OCI-LY1 (cell line): Measurements from ENCODE around the gene EXOC6.

ENCODE experiments used
- CTCF ChIP-seq: fragments of 200-600 bp; sonication (generic), shearing (Covaris generic); IDR thresholded peaks from 2 replicates; pipeline ENCODE4 v1.5.1; 2017; ENCODE audit warnings: mild to moderate bottlenecking, antibody characterized with exemption, low read length, moderate library complexity, mixed read lengths
- EZH2 ChIP-seq: fragments of 200-600 bp; sonication (generic), shearing (Covaris generic); IDR thresholded peaks from 2 replicates; pipeline ENCODE4 v1.8.0; 2017; ENCODE audit warnings: borderline replicate concordance, mixed run types, mild to moderate bottlenecking, antibody characterized with exemption, low read length, moderate library complexity, mixed read lengths

- TF ChIP-seq CTCF (no peak), EZH2 (no peak)
These were observed 21.8 kb upstream of the EXOC6 start for GRCh38 chr10:92826504-92826903.
